SK-N-SH (cell line): ENCODE measurements around the gene ASCC2.

Source experiments
- FOXM1 ChIP-seq: IDR thresholded peaks from 2 replicates; pipeline ENCODE4 v1.4.0; 2012; ENCODE audit warnings: low read depth, mild to moderate bottlenecking
- MXI1 ChIP-seq: IDR thresholded peaks from 2 replicates; pipeline ENCODE4 v1.6.1; 2012; ENCODE audit warnings: mild to moderate bottlenecking, low read depth, low read length, improper control_type of control experiment
- REST ChIP-seq: IDR thresholded peaks from 2 replicates; pipeline ENCODE4 v1.6.1; 2012; ENCODE audit warnings: mild to moderate bottlenecking, low read depth, low read length, moderate library complexity
- SIN3A ChIP-seq: IDR thresholded peaks from 2 replicates; pipeline ENCODE4 v1.6.1; 2012; ENCODE audit warnings: low read depth, mild to moderate bottlenecking, low read length, moderate library complexity, borderline replicate concordance
- USF2 ChIP-seq: fragments of 150-350 bp; IDR thresholded peaks from 2 replicates; pipeline ENCODE4 v1.6.1; 2017; ENCODE audit warnings: antibody characterized with exemption, low read length, low read depth, borderline replicate concordance
- TF ChIP-seq, protein P1 (sequence below): fragments of 200-600 bp; sonication (generic); IDR thresholded peaks from 2 replicates; pipeline ENCODE4 v1.6.1; 2017; ENCODE audit warnings: antibody characterized with exemption, mild to moderate bottlenecking, moderate library complexity
- TF ChIP-seq, protein P2 (sequence below): IDR thresholded peaks from 2 replicates; pipeline ENCODE4 v1.4.0; 2012; ENCODE audit warnings: low read depth

DNA sequence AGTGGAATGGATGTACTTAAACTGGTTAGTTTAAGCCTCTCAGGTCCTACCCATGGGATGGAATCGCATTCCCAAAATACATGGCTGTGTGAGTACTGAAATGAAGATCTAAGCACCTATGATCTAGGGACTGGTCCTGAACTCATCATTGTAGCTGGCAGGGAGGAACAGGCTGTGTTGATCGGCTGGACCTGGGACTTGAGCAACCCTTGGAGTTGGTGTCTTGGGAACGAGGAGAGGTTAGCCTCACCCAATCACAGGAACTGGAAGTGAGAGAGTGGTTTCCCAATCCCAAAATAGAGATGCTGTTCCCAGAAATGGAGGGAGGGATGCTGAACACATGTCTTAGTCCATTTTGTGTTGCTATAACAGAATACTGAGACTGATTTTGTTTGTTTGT is 16.4 kb upstream of the ASCC2 start:
- TF ChIP-seq, protein P1, sequence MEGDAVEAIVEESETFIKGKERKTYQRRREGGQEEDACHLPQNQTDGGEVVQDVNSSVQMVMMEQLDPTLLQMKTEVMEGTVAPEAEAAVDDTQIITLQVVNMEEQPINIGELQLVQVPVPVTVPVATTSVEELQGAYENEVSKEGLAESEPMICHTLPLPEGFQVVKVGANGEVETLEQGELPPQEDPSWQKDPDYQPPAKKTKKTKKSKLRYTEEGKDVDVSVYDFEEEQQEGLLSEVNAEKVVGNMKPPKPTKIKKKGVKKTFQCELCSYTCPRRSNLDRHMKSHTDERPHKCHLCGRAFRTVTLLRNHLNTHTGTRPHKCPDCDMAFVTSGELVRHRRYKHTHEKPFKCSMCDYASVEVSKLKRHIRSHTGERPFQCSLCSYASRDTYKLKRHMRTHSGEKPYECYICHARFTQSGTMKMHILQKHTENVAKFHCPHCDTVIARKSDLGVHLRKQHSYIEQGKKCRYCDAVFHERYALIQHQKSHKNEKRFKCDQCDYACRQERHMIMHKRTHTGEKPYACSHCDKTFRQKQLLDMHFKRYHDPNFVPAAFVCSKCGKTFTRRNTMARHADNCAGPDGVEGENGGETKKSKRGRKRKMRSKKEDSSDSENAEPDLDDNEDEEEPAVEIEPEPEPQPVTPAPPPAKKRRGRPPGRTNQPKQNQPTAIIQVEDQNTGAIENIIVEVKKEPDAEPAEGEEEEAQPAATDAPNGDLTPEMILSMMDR: no peak
- no peak for TF ChIP-seq MXI1
- TF ChIP-seq USF2: no peak
- TF ChIP-seq, protein P2, sequence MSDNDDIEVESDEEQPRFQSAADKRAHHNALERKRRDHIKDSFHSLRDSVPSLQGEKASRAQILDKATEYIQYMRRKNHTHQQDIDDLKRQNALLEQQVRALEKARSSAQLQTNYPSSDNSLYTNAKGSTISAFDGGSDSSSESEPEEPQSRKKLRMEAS: no peak
- no peak for TF ChIP-seq REST
- TF ChIP-seq SIN3A: no peak
- TF ChIP-seq FOXM1: no peak
